GM21526 (cell line): ENCODE measurements around the gene LCA5L.
"Not testable (repeated sequence)": the region's sequence is repeated elsewhere in the genome, so short reads cannot be mapped to it uniquely, and the experiment has no call there.

ENCODE experiments used
- ATAC-seq: cut with Tn5 transposase; IDR thresholded peaks from one replicate; pipeline ENCODE4 v1.9.1; 2021; ENCODE audit warnings: moderate library complexity; ENCODE audit not compliant: unreplicated experiment, low FRiP score

The LCA5L gene

GRCh38 chr21:39452207-39452969, 6.8 kb upstream of the LCA5L start:
- no peak for ATAC-seq

DNA sequence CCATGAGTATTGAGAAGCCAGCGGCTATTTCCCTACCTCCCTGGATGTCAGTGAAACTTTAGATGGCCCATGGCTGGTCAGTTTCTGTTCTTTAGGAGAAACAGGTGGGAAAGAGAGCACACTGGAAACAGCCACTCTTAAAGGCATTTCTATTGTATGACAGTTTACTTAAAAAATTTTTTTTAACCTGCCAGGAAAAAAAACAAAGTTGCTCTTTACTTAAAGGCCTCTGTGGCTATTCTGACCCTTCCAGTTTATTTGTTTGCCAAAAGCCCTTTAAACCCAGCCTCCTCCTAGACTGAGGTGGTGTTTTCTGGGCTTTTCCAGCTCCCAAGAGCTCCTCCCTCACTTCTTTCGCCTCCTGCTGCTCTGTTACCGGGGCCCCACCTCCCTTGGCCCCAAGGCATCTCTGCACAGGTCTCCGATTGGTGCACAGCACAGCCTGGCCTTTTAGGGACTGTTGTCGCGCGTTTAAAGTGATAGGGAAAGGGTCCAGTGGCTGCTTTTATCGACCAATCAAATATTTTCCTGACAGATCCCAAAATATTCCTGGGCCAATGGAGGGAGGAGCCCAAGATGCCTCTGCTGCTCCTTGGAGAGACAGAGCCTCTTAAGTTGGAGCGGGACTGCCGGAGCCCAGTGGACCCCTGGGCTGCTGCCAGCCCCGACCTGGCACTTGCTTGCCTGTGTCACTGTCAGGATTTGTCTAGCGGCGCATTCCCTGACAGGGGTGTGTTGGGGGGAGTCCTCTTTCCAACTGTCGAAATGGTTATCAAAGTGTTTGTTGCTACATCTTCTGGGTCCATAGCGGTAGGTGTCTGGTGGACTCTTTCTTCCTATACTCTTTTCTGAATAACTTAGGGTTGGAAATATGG, 6.0 kb upstream of the LCA5L start, which contains the start of gene SH3BGR:
SH3BGR (plus strand) TSS at position 639 of the 875 bp plus-strand sequence; CDS start at position 766, 127 bp downstream.
- no peak for ATAC-seq

DNA sequence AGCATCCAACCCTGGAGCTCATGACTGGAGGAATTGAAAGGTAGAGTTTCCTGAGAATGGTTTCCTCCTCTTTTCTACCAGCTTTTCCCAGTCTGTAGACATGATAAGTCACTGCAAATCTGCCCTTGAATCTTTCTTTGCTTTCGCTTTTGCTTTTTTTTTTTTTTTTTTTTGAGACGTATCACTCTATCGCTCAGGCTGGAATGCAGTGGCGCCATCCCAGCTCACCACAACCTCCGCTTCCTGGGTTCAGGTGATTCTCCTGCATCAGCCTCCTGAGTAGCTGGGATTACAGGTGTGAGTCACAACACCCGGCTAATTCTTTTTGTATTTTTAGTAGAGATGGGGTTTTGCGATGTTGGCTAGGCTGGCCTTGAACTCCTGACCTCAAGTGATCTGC, 1.7 kb upstream of the LCA5L start:
- ATAC-seq: no peak

DNA sequence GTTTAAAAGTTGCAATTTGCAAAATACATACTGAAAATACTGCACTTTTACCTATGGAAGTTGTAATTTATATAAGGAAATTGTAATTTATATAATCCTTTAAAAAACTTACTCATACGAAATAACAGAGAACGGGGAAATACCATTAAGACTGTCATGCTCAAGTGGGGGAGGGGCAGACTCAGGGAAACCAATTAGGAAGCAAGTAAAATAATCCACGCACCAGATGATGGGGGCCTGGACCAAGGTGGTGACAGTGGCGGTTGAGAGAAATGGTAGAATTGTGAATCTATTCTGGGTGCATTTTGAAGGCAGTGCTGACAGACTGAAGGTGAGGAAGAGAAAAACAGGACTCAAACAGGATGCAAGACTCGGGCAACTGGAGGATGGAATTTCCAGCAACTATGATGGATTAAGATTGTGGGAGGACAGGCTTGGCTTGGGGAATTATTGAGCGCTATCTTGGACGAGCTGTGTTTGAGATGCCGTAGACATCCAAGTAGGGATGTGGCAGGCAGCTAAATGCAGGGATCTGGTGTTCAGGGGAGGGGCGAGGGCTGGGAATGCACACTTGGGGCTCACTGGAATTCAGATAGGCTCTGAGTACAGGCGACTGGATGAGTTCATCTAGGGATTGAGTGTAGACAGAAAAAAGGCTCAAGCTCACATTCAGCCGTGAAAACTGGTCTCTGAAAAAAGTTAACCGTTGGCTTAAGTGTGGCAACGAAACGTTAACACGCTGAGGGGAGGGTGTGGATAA, 977 bp downstream of the LCA5L start:
- no peak for ATAC-seq

GRCh38 chr21:39441502-39442475, 3.8 kb downstream of the LCA5L start:
- ATAC-seq: no peak

DNA sequence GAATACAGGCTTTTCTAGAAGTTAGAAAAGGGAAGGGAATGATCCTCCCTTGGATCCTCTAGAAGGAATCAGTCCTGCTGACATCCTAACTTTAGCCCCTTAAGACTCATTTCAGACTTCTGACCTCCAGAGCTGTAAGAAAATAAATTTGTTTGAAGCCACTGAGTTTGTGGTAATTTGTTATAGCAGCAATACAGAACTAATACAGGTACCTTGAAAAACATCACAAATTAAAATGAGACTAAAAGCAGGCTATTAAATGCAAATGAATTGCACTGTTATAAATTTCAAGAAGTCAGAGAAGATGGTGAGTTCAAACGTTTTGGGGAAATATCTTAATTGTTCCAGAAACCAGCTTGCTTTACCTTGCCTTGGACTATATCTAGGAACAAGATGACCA, 6.3 kb downstream of the LCA5L start:
- no peak for ATAC-seq

GRCh38 chr21:39434950-39435349, 10.6 kb downstream of the LCA5L start:
- no peak for ATAC-seq

- no peak for ATAC-seq
Observed at GRCh38 chr21:39430954-39431353, 14.6 kb downstream of the LCA5L start.

GRCh38 chr21:39430457-39430856, 15.1 kb downstream of the LCA5L start:
- no peak for ATAC-seq

DNA sequence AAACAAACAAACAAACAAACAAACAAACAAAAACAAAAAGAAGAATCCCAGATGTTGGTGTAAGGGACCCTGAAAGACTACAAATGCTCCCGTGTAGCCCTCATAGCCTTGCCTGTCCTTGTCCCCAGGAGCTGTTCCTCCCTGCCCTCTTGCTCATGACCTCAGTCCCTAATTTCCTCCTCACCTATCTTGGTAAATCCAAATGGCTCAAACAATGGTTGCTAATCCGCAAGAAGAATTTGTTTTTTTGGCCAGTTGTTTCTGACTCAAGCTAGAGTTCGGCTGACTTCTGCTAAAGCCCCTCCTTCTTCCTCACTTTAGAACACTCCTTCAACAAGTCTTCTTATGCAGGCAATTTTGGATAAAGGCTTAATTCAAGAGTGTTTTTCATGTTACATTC, 15.6 kb downstream of the LCA5L start:
- no peak for ATAC-seq

DNA sequence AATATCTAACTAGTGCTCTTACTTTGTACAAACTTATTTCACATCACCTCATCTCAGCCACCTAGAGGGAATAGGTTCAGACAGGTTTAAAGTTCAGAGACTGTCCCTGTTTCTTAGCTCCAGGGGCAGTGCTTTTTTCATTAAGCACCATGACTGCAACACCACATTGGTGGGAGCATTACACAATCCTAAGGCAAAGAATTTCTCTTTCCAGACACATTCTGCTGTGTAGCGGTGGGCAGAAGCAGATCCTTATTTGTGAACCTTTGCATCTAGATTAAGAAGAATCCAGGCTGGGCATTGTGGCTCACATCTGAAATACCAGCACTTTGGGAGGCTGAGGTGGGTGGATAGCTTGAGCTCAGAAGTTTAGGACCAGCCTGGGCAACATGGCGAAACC, 16.1 kb downstream of the LCA5L start:
- ATAC-seq: no peak

DNA sequence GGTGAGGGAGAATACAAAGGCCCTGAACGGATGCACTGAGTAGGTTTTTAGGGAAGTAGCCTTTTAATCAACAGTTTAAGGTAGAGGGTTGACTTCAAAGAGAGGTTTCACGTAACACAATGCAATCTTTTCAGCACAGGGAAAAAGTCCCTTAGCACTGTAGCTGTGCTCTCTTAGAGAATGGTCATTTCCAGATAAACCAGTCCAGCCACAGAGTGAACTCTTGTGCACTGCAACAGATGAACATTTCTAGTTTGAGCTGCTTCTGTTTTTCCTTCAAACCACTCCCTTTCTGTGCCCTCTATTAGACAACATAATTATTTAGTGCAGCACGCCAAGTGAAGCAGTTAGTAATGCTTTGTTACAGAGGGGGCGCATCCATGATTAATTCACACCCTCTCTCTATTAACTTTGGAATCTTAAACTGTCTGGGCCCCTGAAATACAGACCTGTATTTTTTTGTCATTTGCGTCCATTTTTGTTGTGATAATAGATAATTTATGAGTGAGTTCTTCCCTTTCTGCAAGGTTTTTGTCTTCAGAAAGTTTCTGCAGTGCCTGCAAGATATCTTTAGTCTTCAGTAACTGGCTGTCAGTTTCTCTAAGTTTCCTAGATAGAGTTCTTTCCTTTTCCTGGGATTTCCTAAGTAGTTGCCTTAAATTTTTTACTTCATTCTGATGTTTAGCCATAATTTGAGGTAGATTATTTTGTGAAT, 22.9 kb downstream of the LCA5L start:
- ATAC-seq: no peak

GRCh38 chr21:39419204-39419603, 26.4 kb downstream of the LCA5L start:
- ATAC-seq: not testable (repeated sequence)

- ATAC-seq: no peak
Observed at GRCh38 chr21:39406065-39406464, 39.5 kb downstream of the LCA5L start.

DNA sequence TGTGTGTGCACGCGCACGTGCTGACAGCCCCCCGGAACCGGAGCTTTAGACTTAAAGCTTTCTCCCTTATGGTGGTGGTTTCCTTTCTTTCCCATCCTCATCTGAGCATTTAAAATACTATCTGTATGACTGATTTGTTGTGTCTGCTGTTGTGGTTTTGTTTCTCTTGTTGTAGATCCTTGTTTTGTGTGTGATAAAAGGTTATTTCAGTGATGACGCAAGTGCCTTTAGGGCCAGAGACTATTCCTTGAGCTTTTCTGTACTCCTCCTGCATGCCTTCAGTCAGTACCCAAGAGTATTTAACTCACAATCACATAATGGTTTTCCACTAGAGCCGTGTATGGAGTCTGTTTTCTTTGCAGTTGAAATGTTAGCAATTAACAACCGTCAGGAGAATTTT, 45.4 kb downstream of the LCA5L start:
- no peak for ATAC-seq

DNA sequence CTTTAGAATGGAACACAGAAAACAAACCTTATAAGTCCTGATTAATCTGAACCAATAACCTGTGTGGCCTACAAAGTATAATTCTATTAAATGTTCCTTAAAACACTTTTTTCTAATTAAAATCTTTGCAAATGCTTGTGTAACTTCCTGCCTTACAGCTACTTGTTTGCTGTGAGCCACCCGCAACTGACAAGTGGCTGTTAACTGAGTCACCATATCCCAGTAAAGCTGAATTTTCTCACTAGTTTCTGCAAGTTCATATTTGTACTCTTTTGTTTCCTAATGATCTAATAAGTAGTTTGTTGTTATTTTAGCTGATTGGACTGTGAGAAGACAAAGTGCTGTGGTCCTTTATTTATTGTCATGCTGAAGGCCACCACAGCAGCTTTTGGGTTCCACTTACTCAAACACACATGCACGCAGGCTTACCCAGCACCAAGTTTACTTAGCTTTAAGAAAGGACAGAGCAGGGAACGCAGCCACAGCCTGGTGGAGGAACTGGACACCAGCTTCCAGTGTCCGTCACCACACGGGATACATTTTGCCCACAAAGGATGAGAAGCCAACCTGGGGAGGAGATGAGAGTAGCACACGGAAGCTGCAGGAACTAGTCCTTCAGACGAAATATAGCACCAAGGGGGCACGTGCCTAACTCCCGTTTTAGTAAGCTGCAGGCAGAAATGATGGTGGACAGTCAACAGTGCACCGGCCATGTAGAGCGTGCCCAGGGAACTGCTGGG, 47.8 kb downstream of the LCA5L start:
- ATAC-seq: no peak

DNA sequence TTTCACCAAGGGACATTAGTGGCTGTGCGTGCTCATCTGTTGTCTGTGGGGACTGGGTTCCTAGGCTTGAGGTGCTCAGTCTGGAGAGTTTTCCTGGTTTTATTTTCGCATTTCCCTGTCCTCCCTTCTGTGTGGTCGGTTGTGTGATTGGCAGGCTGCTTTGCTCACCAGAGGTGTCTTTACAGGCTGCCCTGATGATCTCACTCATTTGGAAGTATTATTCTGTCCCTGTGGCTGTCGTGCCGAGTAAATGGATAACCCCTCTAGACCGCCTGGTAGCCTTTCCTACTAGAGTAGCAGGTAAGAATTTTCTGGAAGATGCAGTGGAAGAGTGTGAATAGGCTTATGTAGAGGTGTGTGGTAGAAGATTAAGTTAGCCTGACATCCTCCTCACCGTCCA, 52.6 kb downstream of the LCA5L start:
- ATAC-seq: no peak

DNA sequence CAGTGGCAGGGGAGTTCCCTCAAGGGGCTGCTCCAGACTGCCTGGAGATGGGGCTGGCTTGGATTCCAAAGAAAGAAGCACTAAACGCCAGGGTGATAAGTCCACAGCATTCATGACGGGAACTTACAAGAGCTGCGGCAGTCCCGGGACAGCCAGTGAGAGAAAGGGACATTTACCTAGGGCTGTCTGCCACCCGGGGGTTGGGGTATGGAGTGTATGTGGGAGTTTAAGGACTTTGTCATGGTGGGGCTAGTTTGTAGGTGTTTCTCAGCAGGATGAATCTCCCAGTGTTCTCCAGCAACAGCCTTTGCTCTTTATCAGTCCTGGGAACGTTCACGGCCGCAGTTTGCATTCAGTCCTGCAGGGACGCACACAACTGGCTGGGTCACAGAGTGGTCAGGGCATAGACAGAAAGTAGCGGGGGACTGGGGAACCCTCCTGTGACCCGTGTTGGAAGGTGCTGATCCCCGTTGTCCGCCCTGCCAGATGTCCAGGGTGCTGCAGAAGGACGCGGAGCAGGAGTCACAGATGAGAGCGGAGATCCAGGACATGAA, 55.3 kb downstream of the LCA5L start:
- no peak for ATAC-seq
